Suprapubic skin (tissue), 4 donors: ENCODE measurements around the gene ETV3L. TPM values are rescaled to one million over a fixed set of nuclear protein-coding genes. Genes with fewer than 3 reads are reported as not detected.
A peak's percentile ranks its signal among the peaks of the same experiment; 100 is the strongest.

Source experiments
- DNase-seq, 2 donors: peaks; one replicate each; pipeline ENCODE4 v3.0.0-alpha.2; 2019; ENCODE audit warnings: low spot score in 2 of 2
- H3K27ac ChIP-seq: fragments of 200-600 bp; sonication (generic); one replicate; pipeline ENCODE4 v1.5.1; 2019
- H3K27me3 ChIP-seq: fragments of 200-600 bp; sonication (generic); one replicate; pipeline ENCODE4 v1.5.1; 2019
- H3K36me3 ChIP-seq: fragments of 200-600 bp; sonication (generic); one replicate; pipeline ENCODE4 v1.5.1; 2019
- H3K4me1 ChIP-seq: fragments of 200-600 bp; sonication (generic); one replicate; pipeline ENCODE4 v1.5.1; 2019
- H3K4me3 ChIP-seq: fragments of 200-600 bp; sonication (generic); one replicate; pipeline ENCODE4 v1.5.1; 2019; ENCODE audit warnings: mild to moderate bottlenecking
- H3K9me3 ChIP-seq: fragments of 200-600 bp; sonication (generic); one replicate; pipeline ENCODE4 v1.5.1; 2019
- CTCF ChIP-seq, 2 donors: fragments of 200-600 bp in 1 of 2; fragments of 450-650 bp in 1 of 2; sonication (generic) in 1 of 2; IDR thresholded peaks; one replicate each; pipeline ENCODE4 v1.5.1; 2016 to 2019; ENCODE audit warnings: antibody characterized with exemption in 2 of 2, mild to moderate bottlenecking in 1 of 2, moderate library complexity in 1 of 2
- EP300 ChIP-seq: sonication (generic); formaldehyde crosslinking; IDR thresholded peaks from one replicate; pipeline ENCODE4 v1.6.1; 2017; ENCODE audit warnings: antibody characterized with exemption
- POLR2A ChIP-seq, 2 donors: fragments of 450-650 bp; IDR thresholded peaks; one replicate each; pipeline ENCODE4 v1.6.1; 2017; ENCODE audit warnings: antibody characterized with exemption in 2 of 2, mild to moderate bottlenecking in 2 of 2, moderate library complexity in 2 of 2
- POLR2AphosphoS5 ChIP-seq, 3 donors: sonication (generic); formaldehyde crosslinking; IDR thresholded peaks; one replicate each; pipeline ENCODE4 v1.6.1; 2017; ENCODE audit warnings: antibody characterized with exemption in 3 of 3
- WGBS: methylation state at CpG from one replicate; pipeline ENCODE4 v1.1.5; 2018; 5-methylcytosine and 5-hydroxymethylcytosine counted together
- total RNA-seq, 4 donors: library from RNA; depleted of rRNA; stranded (reverse); fragments of >200 nt; gene quantifications; one replicate each; pipeline ENCODE4 v1.1.0, GENCODE V29; 2016

Gene ETV3L
- total RNA-seq, 4 donors from 2014 or later: not detected

- peaks cover 3% of the 10 kb centered on the region for H3K4me1 ChIP-seq
- no peak overlapping the region for H3K4me3 ChIP-seq
- 78% methylated on average over 6 of the region's 6 CpGs for WGBS
- no peak for DNase-seq
- TF ChIP-seq POLR2A (IDR thresholded peaks at IDR 0.05): no peak
- TF ChIP-seq CTCF (IDR thresholded peaks at IDR 0.05): no peak
- TF ChIP-seq POLR2AphosphoS5 (IDR thresholded peaks at IDR 0.05): no peak
- no peak for TF ChIP-seq EP300
- no peak overlapping the region for H3K27ac ChIP-seq
- no peaks in the 10 kb centered on the region for H3K9me3 ChIP-seq
- peaks cover 32% of the 10 kb centered on the region for H3K27me3 ChIP-seq
- H3K36me3 ChIP-seq: no peaks in the 10 kb centered on the region
These were observed 8.8 kb upstream of the ETV3L start for GRCh38 chr1:157108448-157108847.

- H3K9me3 ChIP-seq: no peaks in the 10 kb centered on the region
- TF ChIP-seq EP300 (no peak), POLR2A (IDR thresholded peaks at IDR 0.05) (no peak), CTCF (IDR thresholded peaks at IDR 0.05) (no peak), POLR2AphosphoS5 (IDR thresholded peaks at IDR 0.05) (no peak)
- 69% methylated on average over 19 of the region's 19 CpGs for WGBS
- H3K4me3 ChIP-seq: no peak overlapping the region
- H3K4me1 ChIP-seq: peaks cover 11% of the 10 kb centered on the region
- H3K36me3 ChIP-seq: no peaks in the 10 kb centered on the region
- DNase-seq: peak; percentile 47 to 50
- no peak overlapping the region for H3K27ac ChIP-seq
- H3K27me3 ChIP-seq: peaks cover 31% of the 10 kb centered on the region
These were observed 8.1 kb upstream of the ETV3L start for GRCh38 chr1:157107702-157108101.

- 58% methylated on average over 4 of the region's 6 CpGs for WGBS
These were observed 7.2 kb upstream of the ETV3L start for GRCh38 chr1:157106813-157107189.

GRCh38 chr1:157105988-157106812 lies 6.6 kb upstream of the ETV3L start:
- peaks cover 13% of the 10 kb centered on the region for H3K4me1 ChIP-seq
- H3K9me3 ChIP-seq: no peaks in the 10 kb centered on the region
- H3K4me3 ChIP-seq: no peak overlapping the region
- DNase-seq: peak; percentile 59 to 69
- peaks cover 25% of the 10 kb centered on the region for H3K27me3 ChIP-seq
- H3K36me3 ChIP-seq: no peaks in the 10 kb centered on the region
- no peak for TF ChIP-seq POLR2AphosphoS5 (IDR thresholded peaks at IDR 0.05)
- no peak for TF ChIP-seq EP300
- TF ChIP-seq POLR2A (IDR thresholded peaks at IDR 0.05): no peak
- no peak for TF ChIP-seq CTCF (IDR thresholded peaks at IDR 0.05)
- H3K27ac ChIP-seq: no peak overlapping the region
- WGBS: 53% methylated on average over 6 of the region's 6 CpGs

More at GRCh38 chr1:157106813-157107189, 7.2 kb upstream of the ETV3L start:
- TF ChIP-seq POLR2AphosphoS5 (IDR thresholded peaks at IDR 0.05) (no peak), EP300 (no peak), CTCF (IDR thresholded peaks at IDR 0.05) (no peak)
- Histone ChIP-seq H3K9me3 (no peaks in the 10 kb centered on the region), H3K4me1 (peaks cover 13% of the 10 kb centered on the region), H3K36me3 (no peaks in the 10 kb centered on the region), H3K27ac (no peak overlapping the region), H3K27me3 (peaks cover 25% of the 10 kb centered on the region), H3K4me3 (no peak overlapping the region)
- DNase-seq: peak; percentile 54 to 55

GRCh38 chr1:157105298-157105987 lies 5.8 kb upstream of the ETV3L start:
- H3K9me3 ChIP-seq: no peaks in the 10 kb centered on the region
- no peak for TF ChIP-seq POLR2AphosphoS5 (IDR thresholded peaks at IDR 0.05)
- no peak for TF ChIP-seq POLR2A (IDR thresholded peaks at IDR 0.05)
- TF ChIP-seq CTCF (IDR thresholded peaks at IDR 0.05): no peak
- no peak for TF ChIP-seq EP300
- H3K4me3 ChIP-seq: no peak overlapping the region
- no peak overlapping the region for H3K27ac ChIP-seq
- peak in 1 of 2 donors; percentile 46 for DNase-seq
- H3K4me1 ChIP-seq: peaks cover 13% of the 10 kb centered on the region
- H3K36me3 ChIP-seq: no peaks in the 10 kb centered on the region
- H3K27me3 ChIP-seq: peaks cover 25% of the 10 kb centered on the region
- 75% methylated on average over 14 of the region's 14 CpGs for WGBS
